ENCODE data around the gene ROPN1B.
"Not testable (repeated sequence)": the region's sequence is repeated elsewhere in the genome, so short reads cannot be mapped to it uniquely, and the experiment has no call there.

ROPN1B gene

GRCh38 chr3:125936210-125936815 is 32.7 kb upstream of the ROPN1B start:
- not testable (repeated sequence) for DNase-seq (ENCODE audit: insufficient read length, low spot score); FAIRE-seq
- TF ChIP-seq, protein P1, sequence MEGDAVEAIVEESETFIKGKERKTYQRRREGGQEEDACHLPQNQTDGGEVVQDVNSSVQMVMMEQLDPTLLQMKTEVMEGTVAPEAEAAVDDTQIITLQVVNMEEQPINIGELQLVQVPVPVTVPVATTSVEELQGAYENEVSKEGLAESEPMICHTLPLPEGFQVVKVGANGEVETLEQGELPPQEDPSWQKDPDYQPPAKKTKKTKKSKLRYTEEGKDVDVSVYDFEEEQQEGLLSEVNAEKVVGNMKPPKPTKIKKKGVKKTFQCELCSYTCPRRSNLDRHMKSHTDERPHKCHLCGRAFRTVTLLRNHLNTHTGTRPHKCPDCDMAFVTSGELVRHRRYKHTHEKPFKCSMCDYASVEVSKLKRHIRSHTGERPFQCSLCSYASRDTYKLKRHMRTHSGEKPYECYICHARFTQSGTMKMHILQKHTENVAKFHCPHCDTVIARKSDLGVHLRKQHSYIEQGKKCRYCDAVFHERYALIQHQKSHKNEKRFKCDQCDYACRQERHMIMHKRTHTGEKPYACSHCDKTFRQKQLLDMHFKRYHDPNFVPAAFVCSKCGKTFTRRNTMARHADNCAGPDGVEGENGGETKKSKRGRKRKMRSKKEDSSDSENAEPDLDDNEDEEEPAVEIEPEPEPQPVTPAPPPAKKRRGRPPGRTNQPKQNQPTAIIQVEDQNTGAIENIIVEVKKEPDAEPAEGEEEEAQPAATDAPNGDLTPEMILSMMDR (IDR thresholded peaks at IDR 0.05; ENCODE audit: insufficient read depth, missing control alignments), result peak; percentile 24

DNA sequence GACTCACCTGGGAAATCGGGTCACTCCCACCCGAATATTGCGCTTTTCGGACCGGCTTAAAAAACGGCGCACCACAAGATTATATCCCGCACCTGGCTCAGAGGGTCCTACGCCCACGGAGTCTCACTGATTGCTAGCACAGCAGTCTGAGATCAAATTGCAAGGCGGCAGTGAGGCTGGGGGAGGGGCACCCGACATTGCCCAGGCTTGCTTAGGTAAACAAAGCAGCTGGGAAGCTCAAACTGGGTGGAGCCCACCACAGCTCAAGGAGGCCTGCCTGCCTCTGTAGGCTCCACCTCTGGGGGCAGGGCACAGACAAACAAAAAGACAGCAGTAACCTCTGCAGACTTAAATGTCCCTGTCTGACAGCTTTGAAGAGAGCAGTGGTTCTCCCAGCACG is 32.1 kb upstream of the ROPN1B start:
- not testable (repeated sequence) for FAIRE-seq; DNase-seq (ENCODE audit: insufficient read length, low spot score)

- DNase-seq (ENCODE audit: insufficient read length, low spot score); FAIRE-seq: not testable (repeated sequence)
These were observed 21.2 kb upstream of the ROPN1B start for GRCh38 chr3:125947806-125948205.

DNA sequence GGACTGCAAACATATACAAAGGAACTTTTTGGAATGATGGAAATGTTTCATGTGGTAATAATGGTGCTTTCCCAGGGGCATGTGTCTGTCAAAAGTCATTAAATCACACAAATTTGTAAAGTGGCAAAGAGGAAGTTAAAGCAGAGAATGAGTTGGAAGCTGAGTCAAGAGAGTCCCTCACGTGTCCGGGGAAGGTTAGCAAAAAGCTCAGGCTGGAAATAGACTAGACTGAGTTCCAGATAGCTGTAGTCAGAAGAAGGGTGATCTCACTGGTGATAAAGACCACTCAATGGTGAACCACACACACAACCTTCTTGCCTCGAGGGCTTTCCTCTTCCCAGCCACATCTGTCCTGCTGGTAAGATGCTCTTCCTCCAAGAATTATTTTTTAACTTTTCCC is 20.1 kb upstream of the ROPN1B start:
- FAIRE-seq, result not testable (repeated sequence)

GRCh38 chr3:125951176-125951575 is 17.8 kb upstream of the ROPN1B start:
- not testable (repeated sequence) for DNase-seq (ENCODE audit: insufficient read length, low spot score)

More for the DNA sequence above, 20.1 kb upstream of the ROPN1B start:
- not testable (repeated sequence) for DNase-seq (ENCODE audit: insufficient read length, low spot score)

GRCh38 chr3:125957020-125957419 is 12.0 kb upstream of the ROPN1B start:
- DNase-seq (ENCODE audit: insufficient read length, low spot score); FAIRE-seq: not testable (repeated sequence)

More at GRCh38 chr3:125951176-125951575, 17.8 kb upstream of the ROPN1B start:
- FAIRE-seq, result not testable (repeated sequence)

GRCh38 chr3:125957674-125958510 is 11.1 kb upstream of the ROPN1B start:
- peak; percentile 44 for DNase-seq (ENCODE audit: insufficient read length, low spot score)

DNA sequence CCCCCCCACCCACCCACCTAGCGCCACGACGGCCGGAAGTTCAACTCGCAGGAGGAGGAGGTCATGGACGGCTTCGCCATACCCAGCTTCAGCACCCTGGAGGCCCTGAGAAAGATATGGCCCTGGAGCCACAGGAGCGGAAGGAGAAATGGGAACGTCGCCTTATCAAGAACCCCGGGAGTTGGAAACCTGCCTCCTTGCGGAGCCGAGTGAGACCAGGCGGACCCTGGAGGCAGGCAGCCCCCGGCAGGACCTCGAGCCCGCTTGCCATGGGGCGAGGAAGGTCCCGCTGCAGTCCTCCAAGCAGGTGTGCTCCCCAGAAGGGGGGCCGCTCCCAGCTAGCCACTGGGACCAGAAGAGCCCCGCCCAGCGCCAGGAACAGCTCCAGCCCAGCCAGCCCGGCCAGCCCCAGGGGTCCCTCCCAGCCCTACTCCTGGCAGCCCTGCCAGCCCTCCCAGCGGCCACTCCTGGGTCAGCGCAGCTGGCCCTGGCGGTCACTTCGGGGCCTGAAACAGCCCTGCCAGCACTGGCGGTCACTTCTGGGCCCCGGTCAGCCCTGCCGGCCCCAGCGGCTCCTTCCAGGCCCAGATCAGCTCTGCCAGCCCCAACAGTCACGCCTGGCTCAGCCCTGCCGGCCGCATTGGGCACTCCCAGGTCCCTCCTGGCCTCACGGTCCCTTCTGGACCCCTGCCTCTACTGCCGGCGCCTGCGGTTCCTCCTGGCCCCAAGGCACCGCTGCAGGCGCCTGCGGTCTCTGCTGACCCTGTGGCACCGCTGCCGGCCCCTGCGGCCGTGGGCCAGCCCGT is 10.3 kb upstream of the ROPN1B start:
- FAIRE-seq (no peak), DNase-seq (ENCODE audit: insufficient read length, low spot score) (no peak)
- TF ChIP-seq, protein P1 (IDR thresholded peaks at IDR 0.05; ENCODE audit: insufficient read depth, missing control alignments), result no peak

More at GRCh38 chr3:125957674-125958510, 11.1 kb upstream of the ROPN1B start:
- FAIRE-seq, result no peak
- TF ChIP-seq, protein P1 (IDR thresholded peaks at IDR 0.05; ENCODE audit: insufficient read depth, missing control alignments), result no peak

- FAIRE-seq (no peak), DNase-seq (ENCODE audit: insufficient read length, low spot score) (no peak)
- TF ChIP-seq, protein P1 (IDR thresholded peaks at IDR 0.05; ENCODE audit: insufficient read depth, missing control alignments), result no peak
These were observed 9.5 kb upstream of the ROPN1B start for GRCh38 chr3:125959317-125960065.

All from D721Med (cell line).